NOMO-1 treated with dmso at 0.1 percent for 144 hours (cell line): ENCODE data around the gene ONECUT1.

Experiments
- DNase-seq: peaks from one replicate; lab custom pipeline; 2025; ENCODE audit not compliant: unreplicated experiment; lab: John Stamatoyannopoulos, UW

Gene ONECUT1

DNA sequence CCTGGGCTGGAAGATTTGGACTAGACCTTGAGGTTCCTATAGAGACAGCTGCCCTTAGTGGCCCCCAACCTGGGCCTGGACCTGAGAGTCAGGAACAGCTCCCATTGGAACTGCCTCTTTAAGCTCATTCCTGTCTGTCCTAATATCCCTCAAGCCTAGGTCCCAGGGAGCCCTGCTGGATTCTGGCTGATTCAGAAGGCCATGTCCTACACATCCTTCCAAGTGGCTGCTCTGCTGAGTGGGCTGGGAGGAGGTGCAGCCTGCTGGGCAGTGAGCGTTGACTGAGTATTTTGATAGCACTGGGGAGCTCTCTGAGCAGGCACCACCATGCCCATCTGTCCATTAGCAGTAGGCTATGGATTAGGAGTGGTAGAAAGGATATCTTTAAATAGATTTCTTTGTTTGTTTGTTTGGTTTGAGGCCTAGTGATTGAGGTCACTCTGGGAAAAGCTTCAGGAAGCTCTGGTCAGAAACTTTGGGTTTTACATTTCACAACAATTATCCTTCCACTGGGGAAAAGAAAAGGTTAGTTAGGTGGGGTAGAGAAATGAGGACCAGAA lies 56.4 kb downstream of the ONECUT1 start:
- no peak for DNase-seq

- DNase-seq = no peak
These were observed 57.0 kb downstream of the ONECUT1 start for GRCh38 chr15:52733088-52733487.

- DNase-seq = no peak
These were observed 57.6 kb downstream of the ONECUT1 start for GRCh38 chr15:52732551-52732950.

DNA sequence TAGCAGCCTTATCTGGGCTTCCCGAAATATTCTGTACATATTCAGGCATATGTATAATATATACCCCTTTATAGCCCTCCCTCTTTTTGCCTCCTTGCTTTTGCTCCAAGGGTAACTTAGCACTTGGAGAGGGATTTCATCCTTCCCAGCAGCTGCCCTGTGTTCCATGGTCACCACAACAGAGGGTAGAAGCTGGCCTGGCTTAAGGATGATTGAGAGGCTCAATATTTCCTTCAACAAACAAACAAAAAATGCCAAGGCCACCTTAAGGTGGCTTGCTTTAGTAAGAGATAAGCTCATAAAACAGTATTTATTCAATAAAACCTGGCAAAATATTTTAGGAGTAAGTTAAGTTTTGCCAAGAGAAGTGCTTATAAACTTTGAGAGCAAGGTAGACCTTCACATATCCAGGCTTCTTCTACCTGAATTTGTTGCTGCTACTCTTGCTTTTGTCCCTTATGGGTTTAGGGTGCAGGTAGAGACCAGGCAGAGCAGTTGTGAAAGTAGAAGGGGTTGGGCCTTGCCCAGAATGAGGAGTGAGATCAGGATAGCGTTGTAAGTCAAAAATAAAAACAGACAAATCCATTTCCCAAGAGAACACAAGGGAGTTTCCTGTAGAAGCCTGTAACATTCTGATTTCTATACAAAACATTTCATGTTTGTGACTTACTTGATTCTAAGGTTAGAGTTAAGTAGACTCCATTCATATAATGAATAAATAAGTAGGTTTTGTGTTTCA lies 58.2 kb downstream of the ONECUT1 start:
- DNase-seq = no peak

GRCh38 chr15:52731004-52731403 lies 59.1 kb downstream of the ONECUT1 start:
- DNase-seq = no peak

DNA sequence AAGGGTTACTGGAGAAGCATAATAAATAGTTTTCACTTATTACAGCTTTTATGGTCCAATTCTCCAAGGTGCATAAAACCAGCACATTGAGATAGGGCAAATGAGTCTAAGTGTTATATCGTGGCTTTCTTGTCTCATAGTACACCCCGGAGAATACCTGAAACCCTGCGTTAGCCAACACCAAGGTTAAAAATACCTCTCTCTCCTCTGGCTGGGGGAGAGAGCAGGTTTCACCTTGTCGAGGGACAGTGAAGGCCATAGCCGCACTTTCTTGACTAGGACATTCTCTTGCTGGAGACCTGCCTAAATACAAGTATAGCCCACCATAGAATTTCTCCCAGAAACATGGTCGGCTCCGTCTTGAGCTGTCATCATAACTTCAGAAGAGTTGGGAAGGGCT lies 59.5 kb downstream of the ONECUT1 start:
- no peak for DNase-seq

GRCh38 chr15:52730173-52730572 lies 60.0 kb downstream of the ONECUT1 start:
- DNase-seq = peak; percentile 29

DNA sequence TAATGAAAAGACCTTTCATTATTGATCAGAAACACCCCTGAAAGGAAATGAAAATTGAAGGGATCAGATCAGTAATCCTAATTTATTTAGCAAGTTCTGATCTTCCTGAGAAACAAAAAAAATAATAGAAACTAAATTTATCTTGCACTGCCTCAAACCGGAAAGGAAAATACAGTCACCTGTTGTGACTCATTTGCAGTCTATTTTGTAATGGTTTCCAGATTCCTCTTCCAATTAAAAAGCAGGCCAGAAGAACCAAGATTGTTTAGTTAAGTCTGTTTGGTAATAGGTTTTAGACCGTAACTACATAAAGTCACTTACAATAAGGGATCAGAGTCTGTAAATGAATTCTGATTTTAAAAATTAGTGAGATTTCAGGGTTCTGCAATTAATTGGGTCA lies 61.2 kb downstream of the ONECUT1 start:
- no peak for DNase-seq

DNA sequence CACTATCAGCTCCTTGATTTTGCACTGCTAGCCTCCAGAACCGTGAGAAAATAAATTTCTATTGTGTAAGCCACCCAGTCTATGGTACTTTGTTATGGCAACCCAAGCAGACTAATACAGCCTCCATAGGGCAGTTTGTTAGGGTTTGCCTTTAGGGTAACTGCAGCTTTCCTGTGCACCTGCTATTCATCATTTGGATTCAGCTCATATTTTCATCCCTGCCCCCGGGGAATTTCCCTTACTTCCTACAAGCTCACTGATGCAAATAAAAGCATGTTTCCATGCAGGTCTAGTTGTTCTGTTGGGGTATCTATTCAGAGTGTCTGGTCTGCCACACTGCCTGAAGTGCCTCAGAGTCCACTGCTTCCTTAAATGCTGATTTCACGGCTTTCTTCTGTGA lies 62.3 kb downstream of the ONECUT1 start:
- no peak for DNase-seq

DNA sequence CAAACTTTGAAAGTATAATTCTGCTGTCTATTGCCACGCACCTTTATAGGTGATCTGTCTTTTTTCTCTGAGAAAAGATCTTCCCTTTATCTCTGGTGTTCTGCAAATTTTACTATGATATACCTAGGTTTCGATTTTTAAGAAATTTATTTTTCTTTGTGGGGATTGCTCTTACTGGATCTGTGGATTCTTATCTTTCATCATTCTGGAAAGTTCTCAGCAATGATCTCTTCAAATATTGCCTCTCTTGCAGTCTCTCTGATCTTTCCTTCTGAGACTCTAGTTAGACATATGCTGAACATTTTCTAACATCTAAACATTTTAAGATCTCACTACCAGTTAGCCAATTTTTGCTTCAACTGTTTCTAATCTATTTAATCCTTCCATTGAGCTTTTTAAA lies 63.9 kb downstream of the ONECUT1 start:
- no peak for DNase-seq

GRCh38 chr15:52718551-52718950 lies 71.6 kb downstream of the ONECUT1 start:
- DNase-seq = no peak

DNA sequence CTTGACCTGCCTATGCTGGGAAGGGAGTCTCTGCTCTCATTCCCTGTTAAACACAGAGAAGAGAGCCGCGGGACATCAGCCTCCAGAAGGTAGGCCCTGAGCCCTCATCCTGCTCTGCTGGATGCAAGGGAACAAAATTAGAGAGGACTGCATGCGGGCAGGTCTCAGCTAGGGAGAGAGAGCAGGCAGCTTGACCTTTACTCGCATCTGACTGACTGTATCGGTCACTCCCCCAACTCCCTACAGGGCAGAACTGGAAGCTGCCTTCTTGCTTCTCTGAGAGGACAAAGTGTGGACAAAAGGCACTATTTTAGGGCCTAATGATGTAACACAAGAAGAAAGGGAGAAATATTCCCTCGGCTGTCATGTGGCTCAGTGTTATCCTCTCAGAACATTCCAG lies 72.2 kb downstream of the ONECUT1 start:
- DNase-seq = no peak

GRCh38 chr15:52717481-52717880 lies 72.7 kb downstream of the ONECUT1 start:
- DNase-seq = no peak

DNA sequence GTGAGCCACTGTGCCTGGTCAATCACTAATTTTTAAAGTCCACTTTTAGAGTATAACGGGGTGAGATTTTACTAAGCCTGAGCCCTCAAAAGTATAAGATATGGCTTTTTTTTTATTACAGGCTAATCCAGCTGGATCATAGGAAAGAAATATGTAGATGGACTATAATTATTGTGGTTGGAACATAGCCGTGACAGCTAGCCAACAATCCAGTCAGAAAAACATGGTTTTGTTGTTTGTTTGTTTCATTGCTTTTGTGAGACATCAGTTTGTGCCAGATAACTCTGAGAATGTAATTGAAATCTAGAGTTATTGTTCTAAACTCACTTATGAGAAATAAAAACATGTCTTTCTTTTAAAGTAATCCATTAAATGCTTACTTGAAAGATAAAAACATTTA lies 73.6 kb downstream of the ONECUT1 start:
- no peak for DNase-seq

- no peak for DNase-seq
These were observed 74.7 kb downstream of the ONECUT1 start for GRCh38 chr15:52715411-52715810.

DNA sequence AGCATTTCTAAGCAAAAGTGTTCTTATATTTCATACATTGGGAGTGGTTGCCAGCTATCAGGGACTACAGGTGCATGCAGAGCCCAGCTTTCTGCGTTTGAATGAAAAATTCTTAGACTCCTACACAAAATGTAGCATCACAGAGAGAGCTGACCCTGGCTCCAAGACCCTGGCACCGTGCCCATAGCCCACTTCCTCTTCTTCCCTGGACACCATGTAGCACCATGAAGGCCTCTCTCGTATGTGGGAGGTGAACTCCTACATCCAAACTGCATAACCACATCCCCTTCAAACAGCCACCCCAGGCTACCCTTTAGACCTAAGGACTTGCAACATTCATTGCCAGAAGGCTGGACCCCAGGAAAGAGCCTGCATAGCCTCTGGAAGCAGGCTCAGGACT lies 75.2 kb downstream of the ONECUT1 start:
- DNase-seq = no peak

- no peak for DNase-seq
These were observed 79.3 kb downstream of the ONECUT1 start for GRCh38 chr15:52710708-52711389.

DNA sequence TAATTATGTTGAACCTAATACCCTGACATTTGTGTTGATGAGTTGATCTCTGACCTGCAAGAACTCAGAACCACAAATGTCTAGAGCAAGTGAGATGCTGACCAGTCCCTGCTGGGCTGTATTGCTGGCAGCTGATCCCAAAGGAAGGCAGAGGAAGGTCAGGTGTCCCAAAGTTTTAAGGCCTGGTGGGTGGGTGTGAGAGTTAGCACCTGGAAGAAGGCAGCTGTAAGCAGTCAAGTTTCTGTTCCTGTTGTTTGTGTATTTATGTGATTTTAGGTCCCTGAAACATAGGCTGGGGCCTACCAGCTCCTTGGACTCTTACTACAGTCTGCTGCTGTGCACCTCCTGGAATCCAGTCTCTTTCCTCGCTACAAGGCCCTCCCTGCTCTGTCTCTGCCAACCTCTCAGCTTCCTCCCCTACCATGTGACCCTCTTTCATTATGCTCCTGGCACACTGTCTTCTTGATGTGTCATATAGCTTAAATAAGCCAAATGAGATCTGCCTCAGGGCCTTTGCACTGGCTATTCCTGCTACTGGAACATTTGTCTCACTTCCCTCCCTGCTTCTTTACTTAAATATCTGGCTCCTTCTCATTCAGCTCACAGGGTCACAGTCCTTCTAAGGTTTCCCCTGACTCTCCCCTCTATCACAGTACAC lies 80.0 kb downstream of the ONECUT1 start:
- no peak for DNase-seq

GRCh38 chr15:52709187-52709981 lies 80.8 kb downstream of the ONECUT1 start:
- no peak for DNase-seq
